Gastrocnemius medialis (tissue), 4 donors: Measurements from ENCODE around the gene PAGE1. TPM values are rescaled to one million over a fixed set of nuclear protein-coding genes. Genes with fewer than 3 reads are reported as not detected.

ENCODE experiments used
- ATAC-seq, 2 donors: fragments of 150-250 bp; one replicate each; pipeline ENCODE4 v1.9.1; 2016
- DNase-seq, 2 donors: peaks; one replicate each; pipeline ENCODE4 v3.0.0-alpha.2; 2019
- H3K27ac ChIP-seq, 4 donors: fragments of 200-600 bp; sonication (generic); 1 replicate in 1 of 4; 2 replicates in 3 of 4; pipeline ENCODE4 v1.5.1; 2016 to 2018; ENCODE audit warnings: mild to moderate bottlenecking in 2 of 4, moderate library complexity in 1 of 4
- H3K27me3 ChIP-seq, 3 donors: fragments of 200-600 bp; sonication (generic) in 2 of 3; 1 replicate in 1 of 3; 2 replicates in 2 of 3; pipeline versions ENCODE4 v1.5.1 to v1.6.0; 2016 to 2019; ENCODE audit warnings: mild to moderate bottlenecking in 1 of 3, moderate library complexity in 1 of 3
- H3K36me3 ChIP-seq, 2 donors: fragments of 200-600 bp; sonication (generic) in 1 of 2; one replicate each; pipeline ENCODE4 v1.5.1; 2017 to 2018
- H3K4me1 ChIP-seq, 2 donors: fragments of 200-600 bp; sonication (generic) in 1 of 2; one replicate each; pipeline ENCODE4 v1.5.1; 2016 to 2017; ENCODE audit warnings: mild to moderate bottlenecking in 2 of 2
- H3K4me3 ChIP-seq, 4 donors: fragments of 200-600 bp; sonication (generic) in 3 of 4; 1 replicate in 1 of 4; 2 replicates in 3 of 4; pipeline ENCODE4 v1.5.1; 2016 to 2019; ENCODE audit warnings: mild to moderate bottlenecking in 2 of 4
- H3K9me3 ChIP-seq, 3 donors: fragments of 200-600 bp; sonication (generic) in 2 of 3; 1 replicate in 1 of 3; 2 replicates in 2 of 3; pipeline ENCODE4 v1.5.1; 2016 to 2019
- POLR2A ChIP-seq, 2 donors: fragments of 450-650 bp; IDR thresholded peaks; one replicate each; pipeline ENCODE4 v1.6.1; 2017; ENCODE audit warnings: antibody characterized with exemption in 2 of 2, mild to moderate bottlenecking in 2 of 2, moderate library complexity in 2 of 2
- in situ Hi-C, 4 donors: fragments of 200-750 bp; cut with MboI; loops; one replicate each; pipeline versions ENCODE4 v1.15.0 to v1.8.0; 2017; ENCODE audit warnings: low sequenced_read_pairs in 4 of 4
- intact Hi-C: fragments of 100-400 bp; cut with DNase I; formaldehyde crosslinking; loops from one replicate; pipeline ENCODE4 v1.15.1; 2023; ENCODE audit warnings: low total_unique reads
- total RNA-seq, 4 donors: library from RNA; depleted of rRNA; stranded (reverse); fragments of >200 nt; gene quantifications; one replicate each; pipeline versions ENCODE4 v1.1.0 to v1.2.3, GENCODE V29; 2016
- TF ChIP-seq, protein P1 (sequence below), 5 experiments: fragments of 450-650 bp in 3 of 5; fragments of 200-600 bp in 2 of 5; sonication (generic) in 2 of 5; IDR thresholded peaks in 4 of 5; conservative IDR thresholded peaks in 1 of 5; 1 replicate in 4 of 5; 2 replicates in 1 of 5; pipeline ENCODE4 v1.5.1; 2016 to 2019; ENCODE audit warnings: antibody characterized with exemption in 5 of 5, mild to moderate bottlenecking in 3 of 5, moderate library complexity in 3 of 5

The PAGE1 gene
- total RNA-seq, 4 donors from 2014 or later, result not detected

DNA sequence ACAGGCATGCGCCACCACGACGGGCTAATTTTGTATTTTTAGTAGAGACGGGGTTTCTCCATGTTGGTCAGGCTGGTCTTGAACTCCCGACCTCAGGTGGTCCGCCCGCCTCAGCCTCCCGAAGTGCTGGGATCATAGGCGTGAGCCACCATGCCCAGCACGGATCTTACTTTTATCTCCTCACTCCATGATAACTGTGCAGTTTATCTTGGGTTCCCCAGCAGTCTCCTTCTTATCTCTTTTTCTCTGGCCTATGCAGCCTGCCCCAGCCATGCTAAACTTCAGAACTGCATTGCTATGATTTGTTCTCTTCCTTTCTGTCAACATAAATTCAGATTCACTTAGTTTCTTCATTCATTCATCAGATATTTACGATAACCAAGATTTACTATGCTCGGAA lies 22.4 kb downstream of the PAGE1 start:
- ATAC-seq (no peak), DNase-seq (no peak)
- no peaks in the 10 kb centered on the region for H3K4me1 ChIP-seq
- H3K36me3 ChIP-seq, result no peaks in the 10 kb centered on the region
- no peak overlapping the region for H3K4me3 ChIP-seq
- H3K27me3 ChIP-seq, result no peaks in the 10 kb centered on the region
- in situ Hi-C loops, result no loop called here
- intact Hi-C loops, result no loop called here
- no peaks in the 10 kb centered on the region for H3K9me3 ChIP-seq
- H3K27ac ChIP-seq, result no peak overlapping the region
- TF ChIP-seq, protein P1, sequence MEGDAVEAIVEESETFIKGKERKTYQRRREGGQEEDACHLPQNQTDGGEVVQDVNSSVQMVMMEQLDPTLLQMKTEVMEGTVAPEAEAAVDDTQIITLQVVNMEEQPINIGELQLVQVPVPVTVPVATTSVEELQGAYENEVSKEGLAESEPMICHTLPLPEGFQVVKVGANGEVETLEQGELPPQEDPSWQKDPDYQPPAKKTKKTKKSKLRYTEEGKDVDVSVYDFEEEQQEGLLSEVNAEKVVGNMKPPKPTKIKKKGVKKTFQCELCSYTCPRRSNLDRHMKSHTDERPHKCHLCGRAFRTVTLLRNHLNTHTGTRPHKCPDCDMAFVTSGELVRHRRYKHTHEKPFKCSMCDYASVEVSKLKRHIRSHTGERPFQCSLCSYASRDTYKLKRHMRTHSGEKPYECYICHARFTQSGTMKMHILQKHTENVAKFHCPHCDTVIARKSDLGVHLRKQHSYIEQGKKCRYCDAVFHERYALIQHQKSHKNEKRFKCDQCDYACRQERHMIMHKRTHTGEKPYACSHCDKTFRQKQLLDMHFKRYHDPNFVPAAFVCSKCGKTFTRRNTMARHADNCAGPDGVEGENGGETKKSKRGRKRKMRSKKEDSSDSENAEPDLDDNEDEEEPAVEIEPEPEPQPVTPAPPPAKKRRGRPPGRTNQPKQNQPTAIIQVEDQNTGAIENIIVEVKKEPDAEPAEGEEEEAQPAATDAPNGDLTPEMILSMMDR (IDR thresholded peaks at IDR 0.05 in 4 of 5, conservative IDR thresholded peaks at IDR 0.05 in 1 of 5), result no peak
- TF ChIP-seq POLR2A (IDR thresholded peaks at IDR 0.05), result no peak

DNA sequence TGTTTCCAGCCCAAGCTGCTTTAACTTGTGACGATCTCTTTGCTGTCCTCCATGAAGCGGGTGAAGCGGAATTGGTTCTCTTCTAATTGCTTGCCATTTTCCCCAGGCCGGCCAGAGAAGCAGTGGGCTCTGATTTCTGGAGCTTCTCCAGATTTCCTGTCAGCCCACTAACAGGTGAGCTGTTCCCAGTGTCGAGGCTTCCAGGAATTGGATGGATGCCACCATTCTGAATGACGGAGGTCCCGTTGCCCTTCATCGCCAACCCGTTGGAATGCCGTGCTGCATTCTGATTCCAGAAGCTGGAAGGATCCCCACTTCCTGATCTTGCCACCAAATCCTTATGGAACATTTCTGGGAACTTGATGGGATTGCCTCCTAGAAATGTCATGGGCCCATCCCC lies 31.0 kb downstream of the PAGE1 start:
- ATAC-seq, result no peak
- no peak overlapping the region for H3K4me3 ChIP-seq
- no peaks in the 10 kb centered on the region for H3K4me1 ChIP-seq
- TF ChIP-seq, protein P1 (IDR thresholded peaks at IDR 0.05 in 4 of 5, conservative IDR thresholded peaks at IDR 0.05 in 1 of 5), result no peak
- TF ChIP-seq POLR2A (IDR thresholded peaks at IDR 0.05), result no peak
- intact Hi-C loops, result no loop called here
- in situ Hi-C loops, result no loop called here
- no peak overlapping the region for H3K27ac ChIP-seq
- DNase-seq, result no peak
- no peaks in the 10 kb centered on the region for H3K27me3 ChIP-seq
- H3K9me3 ChIP-seq, result no peaks in the 10 kb centered on the region
- H3K36me3 ChIP-seq, result no peaks in the 10 kb centered on the region

DNA sequence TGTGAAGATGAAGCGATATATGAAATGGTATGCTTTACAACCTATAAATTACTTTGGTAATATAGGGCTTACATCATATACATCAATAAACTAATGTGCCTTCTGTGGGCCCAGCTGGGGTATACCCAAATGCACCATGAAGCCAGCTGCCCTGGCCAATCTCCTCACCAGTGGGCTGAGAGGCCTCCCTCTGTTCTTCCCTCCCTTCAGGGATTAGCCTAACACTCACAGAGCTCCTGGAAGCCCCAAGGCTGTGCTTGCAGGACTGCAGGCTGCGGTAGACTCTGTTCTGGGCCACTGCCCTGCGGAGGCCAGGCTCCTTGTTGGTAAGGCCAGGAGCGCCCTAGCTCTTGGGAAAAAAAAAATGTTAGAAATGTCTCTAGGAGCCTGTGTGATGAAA lies 33.9 kb downstream of the PAGE1 start:
- no peak for TF ChIP-seq POLR2A (IDR thresholded peaks at IDR 0.05)
- H3K4me1 ChIP-seq, result no peaks in the 10 kb centered on the region
- H3K9me3 ChIP-seq, result no peaks in the 10 kb centered on the region
- H3K27ac ChIP-seq, result no peak overlapping the region
- ATAC-seq, result no peak
- H3K36me3 ChIP-seq, result no peaks in the 10 kb centered on the region
- no peak overlapping the region for H3K4me3 ChIP-seq
- intact Hi-C loops (no loop called here), in situ Hi-C loops (no loop called here)
- no peaks in the 10 kb centered on the region for H3K27me3 ChIP-seq
- DNase-seq, result no peak

DNA sequence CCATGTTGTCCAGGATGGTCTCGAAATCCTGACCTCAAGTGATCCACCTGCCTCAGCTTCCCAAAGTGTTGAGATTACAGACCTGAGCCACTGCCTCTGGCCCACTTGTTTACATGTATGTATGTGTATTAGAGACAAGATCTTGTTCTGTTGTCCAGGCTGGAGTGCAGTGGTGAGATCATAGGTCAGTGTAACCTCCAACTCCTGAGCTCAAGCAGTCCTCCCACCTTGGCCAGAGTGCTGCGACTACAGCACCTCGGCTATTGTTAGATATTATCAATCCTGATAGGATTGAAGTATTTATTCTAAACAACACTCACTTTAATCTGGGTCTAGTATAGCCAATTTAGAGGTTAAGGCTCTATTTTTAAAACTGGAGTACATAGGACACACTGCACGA lies 36.0 kb downstream of the PAGE1 start:
- no peak overlapping the region for H3K4me3 ChIP-seq
- H3K27ac ChIP-seq, result no peak overlapping the region
- H3K9me3 ChIP-seq, result no peaks in the 10 kb centered on the region
- TF ChIP-seq, protein P1 (IDR thresholded peaks at IDR 0.05 in 4 of 5, conservative IDR thresholded peaks at IDR 0.05 in 1 of 5), result no peak
- TF ChIP-seq POLR2A (IDR thresholded peaks at IDR 0.05), result no peak
- no peaks in the 10 kb centered on the region for H3K4me1 ChIP-seq
- DNase-seq (no peak), ATAC-seq (no peak)
- in situ Hi-C loops, result no loop called here
- H3K36me3 ChIP-seq, result no peaks in the 10 kb centered on the region
- intact Hi-C loops, result no loop called here
- H3K27me3 ChIP-seq, result no peaks in the 10 kb centered on the region

DNA sequence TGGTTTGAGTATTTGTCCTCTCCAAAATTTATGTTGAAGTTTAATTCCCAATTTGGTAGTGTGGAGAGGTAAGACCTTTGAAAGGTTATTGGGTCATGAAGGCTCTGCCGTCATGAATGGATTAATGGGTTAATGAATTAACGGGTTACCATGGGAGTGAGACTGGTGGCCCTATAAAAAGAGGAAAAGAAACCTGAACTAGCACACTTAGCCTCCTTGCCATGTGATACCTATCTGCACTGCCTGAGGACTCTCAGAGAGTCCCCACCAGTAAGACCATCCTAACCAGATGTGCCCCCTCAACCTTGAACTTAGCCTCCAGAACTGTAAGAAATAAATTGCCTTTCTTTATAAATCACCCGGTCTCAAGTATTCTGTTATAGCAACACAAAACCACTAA lies 39.3 kb downstream of the PAGE1 start:
- Histone ChIP-seq H3K36me3 (no peaks in the 10 kb centered on the region), H3K27me3 (peaks cover 0 to 3% (median 0%) of the 10 kb centered on the region in 3 donors), H3K4me1 (no peaks in the 10 kb centered on the region), H3K27ac (no peak overlapping the region), H3K4me3 (no peak overlapping the region), H3K9me3 (no peaks in the 10 kb centered on the region)
- ATAC-seq (no peak), DNase-seq (no peak)
- in situ Hi-C loops, result no loop called here
- intact Hi-C loops, result no loop called here
- TF ChIP-seq, protein P1 (IDR thresholded peaks at IDR 0.05 in 4 of 5, conservative IDR thresholded peaks at IDR 0.05 in 1 of 5), result no peak
- no peak for TF ChIP-seq POLR2A (IDR thresholded peaks at IDR 0.05)
